ENCODE data around the gene TESMIN. TPM values are rescaled to one million over a fixed set of nuclear protein-coding genes. Genes with fewer than 3 reads are reported as not detected.

TESMIN gene
- total RNA-seq, 1 experiment from 2014 or later: 45.2 TPM

GRCh38 chr11:68684385-68685356 lies 66.6 kb downstream of the TESMIN start, which contains the start of gene GAL:
GAL (plus strand) TSS chr11:68684544; CDS start chr11:68684924, 380 bp downstream.
- H3K79me2 ChIP-seq (ENCODE audit: insufficient read depth, low read length): no peaks in the 10 kb centered on the region
- no peak within 1 kb of the TSS for H4K91ac ChIP-seq (ENCODE audit: insufficient read length, low read depth, low read length)
- no peak within 1 kb of the TSS for H2BK15ac ChIP-seq (ENCODE audit: low read depth, low read length)
- no peak within 1 kb of the TSS for H2BK12ac ChIP-seq (ENCODE audit: insufficient read length, low read depth, low read length)
- peaks cover 0 to 39% (median 27%) of the 10 kb centered on the region in 3 experiments for H3K36me3 Mint-ChIP-seq (ENCODE audit: insufficient read depth in 1 of 3, low read depth in 3 of 3)
- H3K23ac ChIP-seq (ENCODE audit: insufficient read length, low read depth, low read length): no peak within 1 kb of the TSS
- H3K27ac ChIP-seq (ENCODE audit: insufficient read length, low read depth, low read length): no peak within 1 kb of the TSS
- H4K8ac ChIP-seq (replicated peaks; ENCODE audit: insufficient read length, low read depth, low read length): no peak within 1 kb of the TSS
- no peak within 1 kb of the TSS for H3K27ac Mint-ChIP-seq
- no peak within 1 kb of the TSS for H3T11ph ChIP-seq (ENCODE audit: low read length)
- H3K14ac ChIP-seq (ENCODE audit: insufficient read depth, low read length): peak within 1 kb of the TSS; percentile 78
- H3K4me1 ChIP-seq (ENCODE audit: insufficient read depth, low read length): no peaks in the 10 kb centered on the region; the same call in 1 of the 2 replicates
- no peaks in the 10 kb centered on the region for H3K9me3 ChIP-seq (ENCODE audit: control insufficient read depth, low read depth, low read length)
- no peak within 1 kb of the TSS for H2AK5ac ChIP-seq (ENCODE audit: insufficient read length, low read length)
- peak; percentile 36 for DNase-seq
- H3K9ac ChIP-seq (ENCODE audit: extremely low read depth, insufficient read length, low read length): no peak within 1 kb of the TSS
- peaks cover 6% of the 10 kb centered on the region for H3K23me2 ChIP-seq (ENCODE audit: insufficient read length, low read depth, low read length, poor library complexity, severe bottlenecking)
- no peak within 1 kb of the TSS for H2BK5ac ChIP-seq (ENCODE audit: insufficient read length, low read length)
- peak within 1 kb of the TSS; percentile 68 to 77 for H3K4me3 Mint-ChIP-seq
- TF ChIP-seq CTCF (conservative IDR thresholded peaks at IDR 0.05): no peak
- no peak within 1 kb of the TSS for H3K56ac ChIP-seq (ENCODE audit: insufficient read length, low read depth, low read length)
- peak within 1 kb of the TSS; percentile 65 for H3K4me2 ChIP-seq (ENCODE audit: insufficient read depth, insufficient read length, low read length)
- peak within 1 kb of the TSS; percentile 80 for H3K18ac ChIP-seq (ENCODE audit: insufficient read length, low read depth, low read length)
- H3K79me1 ChIP-seq (ENCODE audit: insufficient read depth, low read depth, low read length, poor library complexity, severe bottlenecking): no peaks in the 10 kb centered on the region
- no peak within 1 kb of the TSS for H4K5ac ChIP-seq (ENCODE audit: insufficient read length, low read depth, low read length)
- WGBS (ENCODE audit: extremely low coverage, insufficient read length, low lambda C conversion rate): no CpG with 5 or more reads among the region's 113 CpGs
- no peak within 1 kb of the TSS for H2AFZ ChIP-seq (ENCODE audit: low read length)
- no peak within 1 kb of the TSS for H3K4ac ChIP-seq (ENCODE audit: low read depth, low read length)
- H3K4me1 Mint-ChIP-seq: peaks cover 14% of the 10 kb centered on the region in 2 experiments
- H3K9me3 Mint-ChIP-seq: no peaks in the 10 kb centered on the region
- H3K27me3 Mint-ChIP-seq (ENCODE audit: low read depth): peaks cover 45% of the 10 kb centered on the region
- no peak within 1 kb of the TSS for H2BK120ac ChIP-seq (ENCODE audit: low read depth, low read length, poor library complexity, severe bottlenecking)
- peaks cover 18% of the 10 kb centered on the region; the same call in 1 of the 2 replicates for H3K27me3 ChIP-seq (ENCODE audit: insufficient read depth, low read length)
- H2BK20ac ChIP-seq (ENCODE audit: low read depth, low read length, poor library complexity, severe bottlenecking): no peak within 1 kb of the TSS
- no peaks in the 10 kb centered on the region for H4K20me1 ChIP-seq (ENCODE audit: control insufficient read depth, insufficient read depth, insufficient read length)
